Femur (tissue), 1 donor: ENCODE results near the gene TMEM63C.
A peak's percentile ranks its signal among the peaks of the same experiment; 100 is the strongest.

Experiments
- DNase-seq: peaks from one replicate; pipeline ENCODE4 v3.0.0-alpha.2; 2017

Gene TMEM63C

DNA sequence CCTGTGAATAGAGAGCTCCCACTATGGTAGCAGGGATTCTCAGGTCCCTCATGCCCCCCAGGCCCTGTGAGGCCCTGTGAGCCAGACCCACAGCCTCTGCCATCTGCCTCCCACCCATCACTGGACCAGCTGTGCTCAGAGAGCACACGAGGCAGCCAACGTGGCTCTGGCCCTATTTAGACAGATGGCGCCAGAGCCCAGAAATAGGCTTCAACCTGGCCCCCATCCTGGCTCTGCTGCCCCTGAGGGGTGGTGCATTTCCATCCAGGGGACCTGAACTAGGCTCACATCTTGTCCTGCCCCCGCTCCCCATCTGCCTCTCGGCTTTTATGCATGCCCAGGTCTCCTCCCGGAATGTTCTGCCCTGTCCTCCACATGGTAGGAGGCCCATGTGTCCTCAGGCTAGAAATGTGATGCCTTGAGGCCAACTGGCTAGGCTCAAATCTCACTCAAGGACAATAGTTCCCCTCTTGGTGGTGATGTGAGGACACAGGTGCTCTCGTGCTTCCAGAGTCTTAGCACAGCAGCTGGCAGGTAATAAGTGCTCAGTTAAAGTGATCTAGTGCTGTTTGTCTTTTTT, 18.9 kb downstream of the TMEM63C start:
- no peak for DNase-seq

- DNase-seq = no peak
These were observed 20.1 kb downstream of the TMEM63C start for GRCh38 chr14:77201696-77202095.

DNA sequence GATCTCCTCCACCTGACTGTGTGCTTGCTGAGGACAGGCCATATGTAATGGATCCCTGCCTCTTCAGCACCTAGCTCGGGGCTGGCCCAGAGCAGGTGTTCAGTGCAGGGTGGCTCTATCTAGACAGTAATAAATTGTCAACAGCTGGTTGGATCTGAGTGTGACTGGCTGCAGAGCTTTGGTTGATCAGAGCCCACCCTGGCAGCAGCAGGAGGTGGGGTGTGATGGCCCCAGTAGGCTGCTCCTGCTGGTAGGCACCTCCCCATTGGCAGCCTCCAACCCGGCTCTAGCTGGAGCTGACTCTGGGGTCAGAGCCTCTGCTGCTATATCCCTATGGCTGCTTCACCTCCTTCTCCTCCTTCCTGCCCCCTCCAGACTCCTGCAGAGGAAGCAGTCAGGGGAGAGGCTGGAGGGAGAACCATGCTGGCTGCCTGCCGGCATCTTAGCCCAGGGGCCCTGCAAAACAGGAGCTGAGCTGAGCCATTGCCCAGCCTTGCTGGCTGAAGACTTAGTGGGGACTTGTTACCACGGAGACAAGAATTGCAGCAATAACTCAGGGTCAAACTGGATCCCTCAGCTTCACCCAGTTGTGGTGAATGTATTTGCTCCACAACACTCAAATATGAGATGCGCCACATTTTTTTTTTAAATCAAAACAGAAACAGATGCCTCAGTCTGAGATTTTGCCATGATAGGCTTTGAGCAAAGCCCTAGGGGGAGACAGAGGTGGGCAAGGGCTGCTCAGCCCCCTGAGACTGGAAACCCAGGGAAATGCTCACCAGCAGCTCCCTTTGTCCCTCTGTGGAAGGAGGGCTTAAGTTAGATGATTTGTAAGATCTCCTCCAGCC, 22.2 kb downstream of the TMEM63C start:
- peak; percentile 37 for DNase-seq

DNA sequence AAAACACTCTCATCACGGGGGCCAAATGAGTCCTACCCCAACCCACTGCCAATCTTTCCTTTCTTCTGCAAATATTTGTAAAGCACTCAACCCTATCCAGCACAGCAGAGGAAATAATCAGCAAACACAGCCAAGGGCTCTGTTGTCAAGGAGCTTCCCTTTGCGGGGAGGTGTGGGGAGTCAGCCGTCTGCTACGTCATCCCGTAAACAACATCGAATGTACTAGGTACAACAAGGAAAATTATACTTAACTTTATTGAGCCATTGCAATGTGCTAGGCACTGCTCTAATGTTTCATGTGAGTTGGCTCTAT, 22.8 kb downstream of the TMEM63C start:
- no peak for DNase-seq

DNA sequence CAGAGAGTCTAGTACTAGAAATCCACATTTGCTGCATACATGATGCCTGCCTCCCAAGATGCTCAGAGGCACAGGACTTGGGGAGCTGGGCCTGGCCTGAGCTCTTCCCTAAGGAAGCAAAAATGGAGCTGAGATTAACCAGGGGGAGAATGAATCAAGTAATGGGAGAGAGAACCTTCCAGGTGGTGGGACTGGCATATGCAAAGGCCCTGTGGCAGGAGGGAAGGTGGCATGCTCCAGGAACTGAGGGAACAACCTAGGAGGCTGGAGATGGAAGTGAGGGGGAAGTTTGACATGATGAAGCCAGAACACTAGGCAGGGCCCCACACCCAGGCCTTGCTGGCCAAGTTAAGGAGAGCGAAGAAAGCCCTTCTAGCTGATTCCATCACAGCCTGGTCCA, 23.3 kb downstream of the TMEM63C start:
- DNase-seq = no peak

DNA sequence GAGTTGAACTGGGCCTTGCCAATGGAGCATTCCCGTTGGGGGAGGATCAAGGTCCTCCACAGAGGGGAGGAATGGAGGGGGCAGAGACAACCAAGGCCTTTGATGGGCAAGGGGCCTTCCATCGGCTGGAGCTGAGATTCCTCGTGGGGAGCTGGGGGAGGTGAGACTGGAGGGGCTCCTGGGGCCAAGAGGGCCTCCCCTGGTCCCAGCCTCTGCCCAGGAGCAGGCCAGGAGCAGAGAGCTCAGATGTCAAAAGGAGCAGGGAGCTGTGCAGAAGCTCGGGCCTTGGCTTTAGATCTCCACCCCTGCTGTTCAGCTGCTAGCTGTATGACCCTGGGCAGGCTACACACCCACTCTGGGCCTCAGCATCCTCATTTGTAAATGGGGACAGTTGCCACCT, 24.0 kb downstream of the TMEM63C start:
- no peak for DNase-seq

DNA sequence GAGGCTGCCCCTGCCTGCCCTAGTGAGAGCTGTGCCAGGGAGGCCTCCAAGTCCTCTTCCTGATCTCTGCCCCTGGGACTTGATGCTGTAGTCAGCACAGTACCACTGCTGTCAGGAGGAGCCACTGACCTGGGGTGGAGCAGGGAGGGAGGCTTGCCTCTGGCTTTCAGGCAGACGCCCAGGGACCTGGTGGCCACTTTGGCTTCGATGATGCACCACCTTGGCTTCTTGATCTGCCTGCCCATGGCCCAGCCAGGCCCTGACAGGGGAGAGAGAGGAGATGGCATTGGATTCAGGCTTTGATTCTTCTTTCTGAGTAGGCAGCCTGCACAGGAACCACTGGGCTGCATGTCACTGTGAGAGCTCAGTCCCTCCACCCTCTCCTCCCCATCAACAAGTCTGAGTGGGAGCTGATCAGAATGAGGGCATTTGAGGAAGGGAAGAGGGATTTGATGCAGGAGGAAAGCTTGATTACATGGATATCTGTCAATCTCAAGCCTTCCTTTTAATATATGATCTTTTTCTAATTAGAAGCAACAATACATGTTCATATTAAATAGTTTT, 24.7 kb downstream of the TMEM63C start:
- DNase-seq = no peak

DNA sequence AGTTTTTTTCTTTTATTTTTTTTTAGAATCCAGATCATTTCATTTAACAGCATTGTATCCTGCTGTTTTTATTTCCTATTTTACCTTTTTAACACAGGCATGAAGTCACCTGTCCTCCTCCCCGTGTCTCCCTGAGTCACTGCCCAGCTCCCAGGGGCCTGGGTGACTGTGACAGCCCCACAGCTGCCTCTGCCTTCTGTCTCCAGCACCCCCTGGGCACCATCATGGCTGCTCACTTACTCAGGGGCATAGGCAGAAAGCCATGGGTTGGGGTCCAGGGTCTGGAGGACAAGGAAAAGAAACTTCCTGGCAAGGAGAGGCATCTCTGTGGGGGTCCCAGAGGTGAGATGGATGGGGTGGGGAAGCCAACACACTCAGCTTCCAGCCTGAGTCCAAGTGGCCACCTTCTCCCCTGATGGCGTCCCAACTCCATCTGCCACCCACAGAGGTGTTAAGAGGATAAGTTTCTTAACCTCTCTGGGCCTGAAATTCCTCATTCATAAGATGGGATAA, 25.3 kb downstream of the TMEM63C start:
- DNase-seq = no peak

- peak; percentile 82 for DNase-seq
These were observed 26.8 kb downstream of the TMEM63C start for GRCh38 chr14:77208291-77208978.

GRCh38 chr14:77208979-77209318, 27.4 kb downstream of the TMEM63C start:
- no peak for DNase-seq

DNA sequence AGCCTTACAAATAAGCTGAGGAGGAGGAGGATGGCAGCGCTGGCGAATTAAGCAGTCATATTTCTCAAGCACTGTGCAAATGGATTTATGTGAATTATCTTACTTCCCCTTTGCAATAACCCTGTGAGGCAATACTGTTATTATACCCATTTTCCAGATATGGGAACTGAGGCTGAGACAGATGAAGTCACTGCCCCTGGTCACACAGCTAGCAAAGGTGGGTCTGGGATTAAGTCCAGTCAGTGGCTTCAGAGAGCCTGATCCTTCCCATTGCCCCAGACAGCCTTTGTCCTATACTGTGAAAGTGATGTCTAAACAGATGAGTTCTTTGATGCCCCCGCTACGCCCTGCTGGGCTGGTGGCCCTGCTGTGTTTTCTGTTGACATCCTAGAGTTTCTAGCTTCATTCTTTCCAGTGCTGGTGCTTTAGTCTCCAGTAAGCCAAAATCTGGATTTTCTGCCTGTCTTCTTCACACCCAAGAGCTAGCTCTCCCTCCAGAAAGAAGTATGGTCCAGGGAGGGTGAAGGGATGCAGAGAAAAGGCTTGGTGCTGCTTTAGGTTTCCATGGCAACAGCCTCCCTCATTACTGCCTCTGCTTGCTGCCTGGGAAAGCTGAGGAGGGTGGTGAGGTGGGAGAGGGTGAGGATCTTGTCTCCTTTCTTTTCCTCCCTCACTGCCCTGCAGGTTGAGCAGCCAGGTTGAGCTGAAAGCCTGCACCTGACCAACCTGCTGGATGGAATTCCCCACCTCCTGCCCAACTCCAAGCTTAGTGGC, 30.7 kb downstream of the TMEM63C start:
- no peak for DNase-seq

- no peak for DNase-seq
These were observed 31.5 kb downstream of the TMEM63C start for GRCh38 chr14:77212943-77213678.

DNA sequence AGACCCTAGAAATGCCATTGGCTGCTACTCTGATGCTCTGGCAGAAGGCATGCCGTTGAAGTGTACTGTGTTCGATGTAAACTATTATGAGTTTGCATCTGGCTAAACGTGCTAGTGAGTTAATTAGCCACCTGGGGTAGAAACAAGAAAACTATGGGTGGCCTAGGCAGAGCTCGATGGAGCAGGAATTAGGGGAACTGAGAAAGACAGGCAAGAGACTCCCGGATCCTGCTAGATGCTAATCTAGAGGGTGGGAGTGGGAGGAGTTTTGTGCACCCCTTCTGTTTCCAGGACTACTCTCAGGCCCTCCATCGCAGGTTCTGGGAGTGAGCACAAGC, 32.0 kb downstream of the TMEM63C start:
- DNase-seq = no peak

- DNase-seq = no peak
These were observed 32.6 kb downstream of the TMEM63C start for GRCh38 chr14:77214216-77214615.

DNA sequence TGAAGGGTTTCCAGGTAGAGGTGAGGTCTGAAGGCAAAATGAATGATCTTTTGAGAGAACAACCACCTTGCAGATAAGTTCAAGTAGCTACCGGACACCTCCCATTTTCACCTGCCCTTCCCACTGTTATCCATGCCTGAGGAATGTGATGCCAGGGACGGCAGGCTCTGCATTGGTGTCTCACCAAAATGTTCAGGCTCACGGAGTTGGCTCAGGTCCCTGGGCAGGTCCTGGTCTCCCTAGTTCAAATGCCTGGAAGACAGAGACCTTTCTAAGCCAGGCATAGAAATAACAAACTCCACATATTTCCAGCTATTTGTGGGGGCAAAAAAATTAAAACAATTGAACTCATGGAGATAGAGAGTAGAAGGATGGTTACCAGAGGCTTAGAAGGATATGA, 36.0 kb downstream of the TMEM63C start:
- no peak for DNase-seq

DNA sequence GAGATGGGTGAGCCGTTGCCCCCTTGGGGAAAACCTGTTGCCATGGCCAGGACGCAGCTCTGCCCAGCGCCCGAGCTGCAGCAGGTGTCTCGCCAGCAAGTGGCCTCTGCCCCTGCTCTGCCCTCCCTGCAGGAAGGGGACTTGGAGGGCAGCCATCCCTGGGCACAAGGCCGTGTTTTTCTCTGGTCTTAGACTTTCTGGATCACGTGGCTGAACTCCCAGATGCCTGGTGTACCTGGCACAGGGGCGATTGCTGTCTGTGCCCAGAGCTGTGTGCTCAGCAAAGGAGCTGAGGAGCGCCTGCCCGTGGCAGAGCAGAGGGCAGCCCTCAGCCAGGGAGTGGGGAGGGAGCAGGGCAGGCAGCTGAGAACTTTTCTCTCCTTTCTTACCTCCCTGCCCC, 38.0 kb downstream of the TMEM63C start:
- DNase-seq = no peak

GRCh38 chr14:77220246-77221017, 38.8 kb downstream of the TMEM63C start:
- DNase-seq = no peak

- no peak for DNase-seq
These were observed 39.8 kb downstream of the TMEM63C start for GRCh38 chr14:77221241-77221871.

DNA sequence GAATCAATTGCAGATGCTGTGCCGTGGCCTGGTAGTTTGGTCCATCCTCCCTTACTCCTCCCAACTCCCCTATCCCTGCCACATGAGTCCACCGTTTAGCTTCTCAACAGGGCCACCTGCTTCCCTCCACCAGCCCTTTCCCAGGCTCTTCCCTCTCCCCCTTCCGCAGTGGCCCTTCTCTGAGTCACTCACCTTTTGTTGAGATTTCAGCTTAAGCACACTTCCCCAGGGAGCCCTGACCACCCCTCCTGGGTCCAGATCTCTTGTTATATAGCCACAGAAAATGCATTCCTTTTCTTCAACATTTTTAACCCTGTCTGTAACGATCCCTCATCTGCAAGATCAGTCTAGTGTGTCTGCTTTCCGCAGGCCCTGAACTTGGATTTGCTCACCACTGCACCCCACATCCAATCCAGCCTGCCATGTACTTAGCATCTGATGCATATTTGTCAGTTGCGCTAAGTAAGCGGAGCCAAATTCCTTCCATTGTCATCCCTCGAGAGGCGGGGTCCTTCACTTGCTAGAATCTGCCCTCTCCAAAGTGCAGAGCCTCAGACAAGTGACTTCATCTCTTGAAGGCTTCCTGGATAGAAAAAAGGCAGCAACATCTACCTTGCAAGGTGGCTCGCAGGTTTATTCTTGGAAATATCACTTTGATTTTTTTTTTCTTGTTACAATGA, 41.1 kb downstream of the TMEM63C start:
- no peak for DNase-seq

DNA sequence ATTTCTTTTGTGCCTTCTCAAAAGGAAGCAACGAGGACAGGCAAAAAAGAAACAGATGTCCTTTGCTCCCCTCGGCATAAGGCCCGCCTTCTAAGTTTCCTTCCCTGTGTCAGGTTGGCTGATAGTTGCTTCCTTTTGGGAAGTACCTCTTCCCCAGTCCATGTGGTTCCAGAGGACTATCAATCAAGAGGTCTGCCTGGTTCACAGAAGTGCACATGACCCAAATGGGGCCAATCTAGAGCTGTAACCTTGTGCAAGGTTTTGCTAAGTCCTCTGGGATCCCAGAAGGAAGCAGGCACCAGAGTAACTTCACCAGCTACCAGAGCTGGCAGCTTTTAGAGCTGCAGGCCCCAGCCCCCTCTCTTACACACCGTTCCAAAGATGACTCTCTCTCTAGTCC, 42.6 kb downstream of the TMEM63C start:
- DNase-seq = no peak

GRCh38 chr14:77225254-77225653, 43.7 kb downstream of the TMEM63C start:
- DNase-seq = no peak
